NCI-H524 treated with DMSO at 0.1 percent for 48 hours (cell line): ENCODE data around the gene EIF2S1.
A peak's percentile ranks its signal among the peaks of the same experiment; 100 is the strongest.
"Not testable (repeated sequence)": the region's sequence is repeated elsewhere in the genome, so short reads cannot be mapped to it uniquely, and the experiment has no call there.

Experiments used
- DNase-seq: peaks from one replicate; lab custom pipeline; 2025; lab: John Stamatoyannopoulos, UW

EIF2S1 gene

DNA sequence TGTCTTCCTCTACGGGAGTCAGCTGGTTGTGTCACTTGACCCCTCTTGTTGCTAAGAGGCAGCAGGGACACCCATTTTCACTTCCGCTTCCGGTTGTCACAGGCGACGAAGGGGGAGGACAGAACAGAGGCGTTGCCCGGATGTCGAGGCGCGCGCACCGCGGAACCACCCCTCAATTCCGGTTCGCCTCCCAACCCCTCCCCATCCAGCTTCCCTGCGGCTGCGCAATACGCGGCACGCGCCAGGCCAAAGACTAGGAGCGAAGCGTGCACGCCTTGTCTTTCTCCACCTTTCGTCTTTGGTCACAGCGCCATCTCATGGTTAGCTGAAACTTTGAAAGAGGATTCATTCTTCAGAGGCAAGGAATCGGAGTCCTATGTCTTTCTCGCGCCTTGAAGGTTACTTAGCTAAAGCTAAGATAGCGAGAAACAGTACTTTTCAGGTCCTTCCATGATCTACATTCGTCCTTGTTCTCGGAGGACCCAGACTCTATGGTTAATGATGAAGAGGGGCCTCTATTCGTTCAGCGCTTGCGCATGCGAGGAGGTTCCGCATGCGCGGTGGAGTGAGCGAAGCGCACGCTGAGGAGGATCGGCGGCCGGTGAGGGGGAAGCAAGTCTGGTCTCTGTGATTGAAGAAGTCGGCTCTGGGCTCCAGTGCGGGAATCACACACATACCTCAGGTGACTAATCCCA, at the start of gene EIF2S1, which contains the start of gene ATP6V1D:
Gene EIF2S1 (plus strand): TSS at position 554 of the 695 bp plus-strand sequence. CDS start 4,440 bp downstream, outside the sequence.
Gene ATP6V1D (minus strand): TSS at position 30 of the 695 bp plus-strand sequence. CDS start 106 bp downstream, outside the sequence.
- peak; percentile 99 for DNase-seq

DNA sequence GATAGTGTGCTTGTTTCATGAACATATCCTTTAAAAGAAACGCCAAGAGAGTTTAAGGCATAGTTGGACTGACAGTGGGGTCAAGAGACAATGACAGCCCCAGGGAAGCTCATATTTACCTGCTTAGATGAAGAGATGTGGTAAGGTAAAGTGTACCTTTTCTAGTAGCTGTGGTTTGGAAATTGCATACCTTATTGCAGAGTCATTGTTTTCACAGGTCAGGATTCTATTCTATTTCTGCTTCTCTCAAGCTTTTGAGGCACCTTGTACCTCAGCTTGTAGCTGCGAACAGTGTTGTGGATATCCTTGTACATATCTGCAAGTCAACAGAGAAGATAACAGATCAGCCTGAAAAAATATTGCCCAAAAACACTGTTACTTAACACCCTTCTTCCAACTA, 48.3 kb upstream of the EIF2S1 start:
- no peak for DNase-seq

DNA sequence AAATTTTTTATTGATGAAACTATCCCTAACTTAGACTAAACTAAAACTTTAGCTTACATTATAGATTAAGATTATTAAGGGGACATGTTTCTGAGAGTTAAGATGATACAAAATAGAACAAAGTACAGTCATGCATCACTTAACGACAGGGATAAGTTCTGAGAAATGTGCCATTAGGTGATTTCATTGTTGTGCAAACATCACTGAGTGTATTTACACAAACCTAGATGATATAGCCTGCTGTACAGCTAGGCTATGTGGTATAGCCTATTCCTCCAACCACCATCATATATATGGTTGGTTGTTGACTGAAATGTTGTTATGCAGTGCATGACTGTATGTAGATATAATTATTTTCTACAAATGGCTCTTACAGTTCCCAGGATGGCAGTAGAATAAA, 47.0 kb upstream of the EIF2S1 start:
- DNase-seq, result no peak

DNA sequence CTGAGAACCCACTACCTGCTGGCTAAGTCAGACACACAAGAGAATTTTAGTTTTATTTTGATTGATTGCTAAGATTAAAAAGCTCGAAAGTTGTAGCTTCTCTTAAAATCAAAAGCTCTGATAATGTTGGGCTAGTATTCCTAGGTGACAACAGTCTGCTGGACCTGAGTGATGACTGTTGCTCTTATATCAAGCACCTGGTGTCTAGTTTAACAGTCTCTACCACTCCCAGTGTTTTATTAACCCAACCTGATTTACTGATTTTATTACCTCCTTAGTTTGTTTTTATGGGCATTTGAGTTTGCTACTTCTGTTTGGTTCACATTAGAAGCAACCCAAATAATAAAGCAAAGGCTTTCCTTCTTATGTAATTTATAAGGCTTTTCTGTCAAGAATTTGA, 42.3 kb upstream of the EIF2S1 start:
- DNase-seq, result no peak

DNA sequence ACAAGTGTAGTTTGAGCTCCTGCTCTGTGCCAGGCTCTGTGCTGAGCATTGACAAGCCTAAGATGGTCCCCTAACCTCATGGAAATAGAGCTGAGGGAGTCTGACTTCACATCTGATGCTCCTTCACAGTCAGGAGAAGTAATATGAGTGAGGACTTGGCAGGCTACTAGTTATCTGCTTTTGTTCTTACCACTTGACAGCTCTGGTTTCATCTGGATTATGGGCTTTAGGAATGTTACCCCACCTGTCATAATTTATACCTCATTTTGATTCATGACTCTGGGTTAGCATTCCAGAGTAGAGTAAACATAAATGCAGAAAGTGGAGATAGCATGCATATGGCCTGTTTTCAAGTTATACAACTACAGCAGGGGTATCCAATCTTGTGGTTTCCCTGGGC, 41.0 kb upstream of the EIF2S1 start:
- DNase-seq, result peak; percentile 52

DNA sequence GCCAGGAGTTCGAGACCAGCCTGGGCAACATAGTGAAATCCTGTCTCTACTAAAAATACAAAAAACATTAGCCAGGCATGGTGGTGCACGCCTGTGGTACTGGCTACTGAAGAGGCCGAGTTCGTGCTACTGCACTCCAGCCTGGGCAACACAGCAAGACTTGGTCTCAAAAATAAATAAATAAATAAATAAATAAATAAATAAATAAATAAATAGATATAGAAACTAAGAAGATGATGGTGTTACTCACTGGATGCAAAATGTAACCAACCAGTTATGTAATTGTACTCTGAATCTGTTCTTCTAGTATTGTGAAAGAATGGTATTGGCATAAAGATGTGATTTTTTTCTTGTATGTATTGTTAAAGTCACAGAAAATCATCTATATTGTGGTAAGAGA, 30.5 kb upstream of the EIF2S1 start:
- not testable (repeated sequence) for DNase-seq

DNA sequence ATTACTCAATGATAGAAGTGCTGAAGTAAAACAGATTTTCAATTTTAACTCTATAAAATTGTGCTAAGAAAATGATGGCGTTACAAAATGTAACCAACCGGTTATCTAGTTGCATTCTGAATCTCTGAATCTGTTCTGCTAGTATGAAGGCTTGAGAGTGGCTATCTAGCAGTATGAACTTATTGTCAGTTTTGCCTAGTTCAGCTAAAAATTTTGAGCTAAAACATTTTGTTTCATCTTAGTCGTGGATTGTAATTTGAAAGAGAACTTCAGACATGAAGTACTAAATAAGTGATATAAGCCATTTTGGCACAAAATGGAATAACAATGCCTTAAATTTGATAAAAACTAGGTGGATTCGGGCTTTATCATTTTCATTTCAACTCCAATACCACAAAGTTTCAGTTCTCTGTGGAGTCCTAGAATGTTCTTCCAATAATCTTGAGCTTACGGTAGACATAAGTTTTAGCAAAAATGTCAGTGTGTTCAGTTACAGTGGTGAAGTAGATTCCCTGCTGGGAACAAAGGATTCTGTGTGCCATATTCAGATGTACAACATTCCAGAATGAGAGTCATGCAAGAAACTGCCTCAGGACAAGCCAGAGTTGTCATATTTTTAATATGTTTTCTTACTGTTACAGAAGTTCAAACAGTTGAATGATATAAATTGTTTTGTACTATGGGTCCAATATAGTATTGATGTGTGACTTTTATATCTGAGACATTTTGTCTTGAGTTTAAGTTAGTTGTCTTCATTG, 28.6 kb upstream of the EIF2S1 start:
- no peak for DNase-seq

DNA sequence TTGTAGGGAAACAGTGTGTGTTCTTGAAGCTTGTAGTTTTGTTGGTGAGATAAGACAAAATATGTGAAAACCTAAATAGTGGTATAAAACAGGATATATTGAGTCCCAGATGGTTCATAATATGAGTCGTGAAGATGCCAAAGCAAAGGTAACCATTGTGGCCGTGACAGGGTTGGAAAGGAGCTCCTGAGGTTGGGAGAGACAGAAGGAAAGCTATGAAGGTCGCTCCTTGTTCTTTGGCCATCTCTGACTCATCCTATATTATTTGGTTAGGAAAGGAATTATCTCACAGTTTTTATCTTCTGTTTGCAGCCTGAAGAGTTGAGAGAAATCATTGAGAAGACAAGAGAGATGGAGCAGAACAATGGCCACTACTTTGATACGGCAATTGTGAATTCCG, 27.7 kb upstream of the EIF2S1 start:
- DNase-seq, result no peak

DNA sequence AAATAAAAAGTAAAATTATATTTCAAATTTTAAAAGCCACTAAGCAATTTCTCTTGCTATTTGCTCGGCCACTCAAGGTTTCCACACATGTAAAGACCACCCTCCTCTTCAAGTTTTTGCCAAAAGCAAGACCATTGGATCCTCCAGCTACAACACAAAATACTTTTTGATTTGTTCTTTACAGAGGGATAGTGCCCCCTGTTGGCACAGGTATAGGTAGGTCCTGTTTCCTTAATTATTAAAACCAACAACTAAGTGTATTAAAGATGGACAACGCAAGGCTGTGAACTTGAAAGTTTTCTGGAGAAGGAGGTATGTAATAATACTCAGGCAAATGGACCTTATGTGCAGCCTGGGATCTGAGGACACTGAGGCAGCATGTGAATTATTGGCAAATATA, 24.3 kb upstream of the EIF2S1 start:
- no peak for DNase-seq

DNA sequence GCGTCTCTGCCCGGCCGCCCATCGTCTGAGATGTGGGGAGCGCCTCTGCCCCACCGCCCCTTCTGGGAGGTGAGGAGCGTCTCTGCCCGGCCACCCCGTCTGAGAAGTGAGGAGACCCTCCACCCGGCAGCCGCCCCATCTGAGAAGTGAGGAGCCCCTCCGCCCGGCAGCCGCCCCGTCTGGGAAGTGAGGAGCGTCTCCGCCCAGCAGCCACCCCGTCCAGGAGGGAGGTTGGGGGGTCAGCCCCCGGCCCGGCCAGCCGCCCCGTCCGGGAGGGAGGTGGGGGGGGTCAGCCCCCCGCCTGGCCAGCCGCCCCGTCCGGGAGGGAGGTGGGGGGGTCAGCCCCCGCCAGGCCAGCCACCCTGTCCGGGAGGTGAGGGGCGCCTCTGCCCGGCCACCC, 18.9 kb upstream of the EIF2S1 start:
- DNase-seq, result not testable (repeated sequence)

DNA sequence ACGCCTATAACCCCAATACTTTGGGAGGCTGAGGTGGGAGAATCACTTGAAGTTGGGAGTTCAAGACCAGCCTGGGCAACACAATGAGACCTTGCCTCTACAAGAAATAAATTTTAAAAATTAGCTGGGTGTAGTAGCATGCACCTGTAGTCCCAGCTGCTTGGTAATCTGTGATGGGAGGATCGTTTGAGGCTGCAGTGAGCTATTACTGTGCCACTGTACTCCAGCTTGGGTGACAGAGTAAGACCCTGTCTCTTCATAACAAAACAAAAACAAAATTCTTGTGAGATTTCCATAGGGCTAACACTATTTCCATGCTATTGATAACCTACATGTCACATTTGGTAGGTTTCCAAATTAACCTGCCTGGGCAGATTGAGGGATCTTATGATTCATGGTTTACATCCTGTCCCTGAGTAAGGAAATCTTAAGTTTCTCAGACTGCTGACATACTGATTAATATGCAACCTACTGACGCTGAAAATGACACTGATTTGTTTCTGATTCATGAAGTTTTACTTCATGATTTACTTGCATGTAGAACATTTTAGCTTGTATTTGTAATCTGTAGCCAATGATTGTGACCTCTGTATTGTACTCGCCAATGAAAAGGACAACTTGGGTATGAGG, 16.4 kb upstream of the EIF2S1 start:
- DNase-seq, result no peak

DNA sequence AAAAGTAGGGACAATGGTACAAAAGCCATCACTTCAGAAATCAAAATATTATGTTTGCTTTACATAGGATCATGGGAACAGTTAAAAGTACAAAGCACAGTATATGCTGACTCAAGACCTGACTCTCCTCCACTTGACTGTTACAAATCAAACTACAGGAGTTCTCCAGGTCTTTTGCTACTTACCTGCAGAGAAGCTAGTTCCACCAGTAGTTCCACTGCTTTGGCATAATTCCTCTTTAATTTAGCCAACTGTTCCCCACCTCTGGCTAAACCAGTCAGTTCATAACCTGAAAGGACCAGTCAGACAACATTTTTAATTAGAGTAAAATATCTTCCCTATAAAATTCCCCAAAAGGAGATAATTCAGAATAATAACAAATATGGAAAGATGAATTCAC, 14.5 kb upstream of the EIF2S1 start:
- no peak for DNase-seq

DNA sequence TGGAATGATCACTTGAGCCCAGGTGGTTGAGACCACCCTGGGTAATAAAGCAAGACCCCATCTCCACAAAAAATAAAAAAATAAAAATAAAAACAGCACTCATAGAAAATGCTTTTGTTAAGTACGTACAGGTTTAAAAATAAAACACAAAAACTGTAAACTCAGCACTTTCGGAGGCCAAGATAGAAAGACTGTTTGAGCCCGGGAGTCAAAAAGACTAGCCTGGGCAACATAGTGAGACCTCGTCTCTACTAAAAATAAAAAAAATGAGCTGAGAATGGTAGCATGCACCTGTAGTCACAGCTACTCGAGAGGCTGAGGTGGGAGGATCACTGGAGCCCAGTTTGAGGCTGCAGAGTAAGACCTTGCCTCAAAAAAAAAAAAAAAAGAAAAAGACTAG, 8.1 kb upstream of the EIF2S1 start:
- DNase-seq, result no peak

DNA sequence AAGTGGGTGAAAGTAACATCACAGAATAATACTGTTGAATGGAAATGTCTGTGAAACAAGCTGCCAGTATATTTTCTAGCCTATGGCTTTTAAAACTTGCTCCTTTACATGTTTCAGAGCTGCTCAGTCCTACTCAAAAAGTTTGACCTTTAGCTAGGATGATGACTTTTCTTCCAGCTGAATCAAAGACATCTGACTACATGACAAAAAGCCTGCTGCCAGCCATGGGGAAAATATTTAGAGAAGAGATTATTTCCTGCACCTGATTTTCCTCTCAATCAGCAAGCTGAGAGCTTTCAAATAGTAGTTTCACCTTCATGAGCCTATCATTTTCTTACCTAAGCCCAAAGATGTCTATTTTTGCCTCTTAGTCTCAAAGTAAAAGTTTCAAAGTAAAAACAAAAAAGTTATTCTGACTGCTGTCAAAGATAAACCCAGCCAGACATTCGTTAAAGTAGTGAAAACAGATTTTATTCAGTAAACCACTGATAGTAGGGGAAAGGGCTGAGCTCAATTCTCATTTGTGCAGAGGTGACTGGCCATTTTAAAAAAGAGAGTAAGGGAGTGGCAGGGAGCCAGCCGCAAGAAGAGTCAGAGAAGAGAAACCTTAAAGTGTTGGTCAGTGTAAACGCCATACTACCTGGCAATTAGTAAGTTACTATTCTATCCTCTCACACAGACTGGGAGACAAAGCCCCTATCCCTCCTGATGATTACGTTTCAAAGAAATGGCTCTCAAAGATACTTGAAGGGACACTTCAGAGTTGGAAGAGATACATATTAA, 2.8 kb upstream of the EIF2S1 start:
- DNase-seq, result no peak

DNA sequence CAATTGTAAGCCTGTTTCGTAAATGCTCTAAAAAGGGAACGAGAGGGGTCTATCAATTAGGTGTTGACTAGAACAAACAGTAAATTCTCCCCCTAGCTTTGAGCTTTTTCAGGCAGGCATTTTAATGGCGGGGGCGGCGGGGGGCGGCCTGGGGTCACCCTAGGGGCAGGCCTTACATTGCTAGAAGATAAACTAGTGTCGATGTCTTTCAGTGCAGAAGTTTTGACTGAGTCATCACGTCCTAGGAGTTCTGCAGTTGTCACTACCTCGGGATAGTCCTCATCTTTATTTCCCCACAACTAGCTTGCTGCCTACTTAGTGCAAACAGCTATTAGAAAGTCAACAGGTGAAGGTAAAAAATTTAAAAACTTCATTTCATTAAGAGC, 2.2 kb upstream of the EIF2S1 start:
- DNase-seq, result no peak

DNA sequence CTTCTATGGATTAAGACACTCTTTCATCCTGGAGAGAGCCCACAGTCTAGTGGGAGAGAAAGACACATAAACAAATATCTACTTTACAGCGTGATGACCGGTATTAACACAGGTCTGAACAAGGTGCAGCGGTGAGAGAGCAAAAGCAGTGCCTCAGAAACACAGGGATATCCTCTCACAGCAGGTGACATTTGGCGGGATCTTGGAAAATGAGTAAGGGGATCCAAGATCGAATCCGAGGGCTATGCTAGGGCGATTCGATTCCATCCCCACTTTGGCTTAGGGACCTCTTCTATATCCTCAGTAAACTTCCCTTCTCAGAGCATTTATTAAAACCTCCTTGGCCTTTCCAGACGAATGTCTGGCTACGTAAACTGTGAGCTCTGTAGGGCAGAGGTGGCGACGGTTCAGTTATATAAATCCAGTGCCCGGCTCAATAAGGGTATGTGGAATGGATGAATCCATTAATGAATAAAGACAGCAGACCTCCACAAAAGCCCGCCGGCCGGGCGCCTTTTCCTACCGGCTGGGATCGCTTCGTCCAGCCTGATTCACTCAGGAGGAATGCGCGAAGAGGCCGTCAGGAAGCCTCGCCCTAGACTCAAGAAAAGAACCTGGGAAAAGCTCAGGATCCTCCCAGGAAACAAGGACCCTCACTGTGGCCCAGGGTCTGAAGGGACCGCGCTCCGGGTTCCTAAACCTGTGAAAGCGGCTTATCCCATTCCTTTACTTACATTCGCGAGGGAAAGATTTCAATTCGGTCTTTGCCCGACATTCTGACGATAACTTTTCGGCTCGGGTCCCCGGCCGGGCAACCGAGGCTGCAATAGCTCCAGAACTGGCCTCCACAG, 979 bp upstream of the EIF2S1 start:
- no peak for DNase-seq

DNA sequence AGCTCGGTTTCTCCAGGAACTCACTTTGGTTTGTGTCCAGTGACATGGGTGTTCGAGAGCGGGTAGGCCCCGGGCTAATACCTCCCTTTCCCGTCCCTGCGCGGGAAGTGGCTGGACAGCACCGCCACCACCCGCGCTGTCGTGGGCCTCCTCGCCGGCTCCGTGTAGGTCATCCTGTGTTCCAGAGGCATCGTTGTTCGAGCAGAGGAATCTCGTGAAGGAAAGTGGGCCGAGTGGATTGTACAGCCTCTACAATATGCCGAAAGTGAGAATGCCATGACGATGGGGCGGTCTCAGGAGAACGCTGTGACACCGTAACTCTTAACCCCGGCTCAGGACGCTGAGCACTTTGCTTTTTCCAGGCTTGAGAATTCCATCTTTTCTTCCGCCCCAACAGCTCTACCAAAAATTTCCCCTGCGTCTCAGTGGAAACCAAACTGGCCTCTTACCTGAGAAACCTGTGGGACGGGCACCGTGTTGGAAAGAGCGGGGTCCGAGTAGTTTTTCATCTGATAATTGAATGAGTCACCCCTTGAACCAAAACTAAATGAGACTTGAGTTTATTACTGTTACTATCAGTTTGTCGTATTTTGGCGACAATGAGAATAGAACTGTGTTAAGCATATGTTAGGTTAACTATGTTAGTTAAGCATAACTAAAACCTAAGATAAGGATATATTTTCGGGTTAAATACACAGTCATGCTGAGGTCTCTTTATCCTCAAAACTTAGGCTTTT, 510 bp downstream of the EIF2S1 start:
- DNase-seq, result no peak

DNA sequence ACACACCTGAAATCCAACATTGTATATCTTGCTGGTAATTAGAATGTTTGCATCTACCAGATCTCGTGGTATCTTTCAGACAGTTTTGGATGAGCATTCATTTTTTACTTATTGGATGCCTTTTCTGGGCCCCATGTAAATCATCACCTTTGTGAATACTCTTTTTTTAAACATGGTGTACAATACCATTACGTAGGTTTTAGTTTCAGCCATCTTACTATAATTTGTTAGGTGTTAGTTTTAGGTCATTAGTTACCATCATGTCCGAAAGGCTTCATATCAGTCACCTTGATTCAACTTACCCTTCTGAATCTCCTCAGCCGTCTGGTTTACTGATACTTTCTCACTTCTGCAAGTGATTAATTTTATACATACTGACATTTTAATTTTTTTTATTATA, 5.3 kb downstream of the EIF2S1 start:
- no peak for DNase-seq

DNA sequence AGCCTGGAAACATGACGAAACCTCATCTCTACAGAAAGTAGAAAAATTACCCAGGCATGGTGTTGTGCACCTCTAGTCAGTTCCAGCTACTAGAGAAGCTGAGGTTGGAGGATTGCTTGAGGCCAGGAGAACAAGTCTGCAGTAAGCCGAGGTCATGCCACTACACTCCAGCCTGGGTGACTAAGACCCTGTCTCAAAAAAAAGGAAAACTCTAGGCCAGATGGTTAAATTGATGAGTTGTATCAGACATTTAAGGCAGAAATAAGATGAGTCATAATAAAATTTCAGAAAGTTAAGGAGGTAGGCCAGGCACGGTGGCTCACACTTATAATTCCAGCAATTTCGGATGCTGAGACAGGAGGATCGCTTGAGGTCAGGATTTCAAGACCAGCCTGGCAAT, 10.7 kb downstream of the EIF2S1 start:
- DNase-seq, result no peak

DNA sequence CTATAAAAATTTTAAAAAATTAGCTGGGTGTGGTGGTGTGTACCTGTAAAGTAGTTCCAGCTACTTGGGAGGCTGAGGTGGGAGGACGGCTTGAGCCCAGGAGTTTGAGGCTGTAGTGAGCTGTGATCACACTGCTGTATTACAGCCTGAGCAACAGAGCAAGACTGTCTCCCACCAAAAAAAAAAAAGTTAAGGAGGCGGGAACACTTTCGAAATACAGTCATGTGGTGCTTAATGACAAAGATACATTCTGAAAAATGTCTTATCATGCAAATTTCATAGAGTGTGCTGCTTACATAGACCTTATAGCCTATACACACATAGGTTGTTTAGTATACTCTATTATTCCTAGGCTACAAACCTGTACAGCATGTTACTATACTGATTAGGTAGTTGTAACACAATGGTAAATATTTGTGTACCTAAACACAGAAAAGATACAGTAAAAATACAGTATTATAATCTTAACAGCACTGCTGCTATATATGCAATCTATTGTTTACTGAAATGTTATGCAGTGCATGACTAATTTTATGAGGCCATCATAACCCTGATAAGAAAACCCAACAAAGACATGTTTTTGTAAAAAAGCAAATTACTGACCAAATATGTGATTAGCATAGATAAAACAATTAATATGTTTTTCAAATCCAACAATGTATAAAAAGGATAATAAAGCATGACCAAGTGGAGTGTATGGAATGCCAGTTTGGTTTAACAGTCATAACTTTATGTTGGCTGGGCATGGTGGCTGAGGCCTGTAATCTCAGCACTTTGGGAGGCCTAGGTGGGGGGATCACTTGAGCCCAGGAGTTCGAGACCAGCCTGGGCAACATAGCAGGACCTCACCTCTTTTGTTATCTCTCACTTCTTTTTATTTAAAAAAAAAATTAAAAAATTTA, 11.4 kb downstream of the EIF2S1 start:
- DNase-seq, result no peak
